Endometrial microvascular endothelial cells (primary cell): ENCODE results near the gene STK33. TPM values are rescaled to one million over a fixed set of nuclear protein-coding genes. Genes with fewer than 3 reads are reported as not detected.

Experiments
- in situ Hi-C: cut with HindIII; loops from 2 replicates; pipeline ENCODE4 v1.10.0; 2017; ENCODE audit warnings: low sequenced_read_pairs, low pct_unique_long_range_greater_than_20kb; ENCODE audit errors: inconsistent ontology term
- total RNA-seq: library from RNA; depleted of rRNA; stranded (reverse); fragments of >200 nt; gene quantifications from one replicate; pipeline ENCODE4 v1.2.3, GENCODE V29; 2015; ENCODE audit errors: inconsistent ontology term

Gene STK33
- total RNA-seq = 0.28 TPM

DNA sequence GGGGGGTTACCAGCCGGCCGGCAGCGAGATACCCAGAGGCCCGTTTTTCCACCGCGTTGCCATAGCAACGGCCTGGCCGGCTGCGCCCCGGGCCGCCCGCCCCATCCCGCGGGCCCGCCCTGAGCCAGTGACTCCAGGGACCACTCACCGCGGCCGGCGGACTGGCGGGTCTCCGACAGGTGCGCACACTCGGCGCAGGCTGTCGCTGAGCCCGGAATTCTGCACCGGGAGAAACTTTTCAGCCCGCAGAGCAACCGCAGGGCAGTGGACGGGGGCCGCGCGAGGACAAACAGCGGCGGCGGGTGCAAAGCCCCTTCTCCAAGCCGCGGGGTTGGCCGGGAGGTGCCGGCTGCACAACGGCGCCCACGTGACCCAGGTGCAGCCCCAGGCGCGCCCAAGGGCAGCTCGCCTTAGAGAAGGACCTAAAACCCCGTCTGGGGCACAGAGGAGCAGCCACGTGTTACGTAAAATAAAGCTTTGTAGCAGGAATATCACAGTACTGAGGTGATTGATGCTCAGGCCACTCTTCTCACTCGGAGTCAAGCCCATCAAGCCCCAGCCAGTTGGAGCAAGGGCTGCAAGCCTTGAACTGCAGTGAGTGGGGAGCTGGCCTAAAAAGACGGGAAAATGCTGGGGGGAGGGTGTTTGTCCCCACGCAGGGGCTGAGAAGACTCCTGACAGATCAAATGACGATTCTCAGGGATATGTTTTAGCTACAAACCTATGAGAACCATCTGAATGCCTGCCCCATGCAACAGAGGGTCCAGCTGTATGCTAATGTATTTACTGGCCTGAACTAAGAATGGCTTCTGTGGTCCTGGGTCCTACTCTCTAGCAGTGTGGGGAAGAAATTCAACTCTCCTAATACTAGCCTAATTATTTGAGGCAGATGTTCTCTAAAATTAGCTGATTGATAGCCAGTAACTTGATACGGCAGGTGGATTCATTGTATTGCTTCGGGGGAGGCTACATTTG is at the start of gene STK33:
STK33 (minus strand) TSS at position 294 of the 975 bp plus-strand sequence. CDS start 119,323 bp downstream, outside the sequence.
- in situ Hi-C loops = no loop called here

GRCh38 chr11:8642196-8642841 is 48.3 kb upstream of the STK33 start:
- in situ Hi-C loops = no loop called here

DNA sequence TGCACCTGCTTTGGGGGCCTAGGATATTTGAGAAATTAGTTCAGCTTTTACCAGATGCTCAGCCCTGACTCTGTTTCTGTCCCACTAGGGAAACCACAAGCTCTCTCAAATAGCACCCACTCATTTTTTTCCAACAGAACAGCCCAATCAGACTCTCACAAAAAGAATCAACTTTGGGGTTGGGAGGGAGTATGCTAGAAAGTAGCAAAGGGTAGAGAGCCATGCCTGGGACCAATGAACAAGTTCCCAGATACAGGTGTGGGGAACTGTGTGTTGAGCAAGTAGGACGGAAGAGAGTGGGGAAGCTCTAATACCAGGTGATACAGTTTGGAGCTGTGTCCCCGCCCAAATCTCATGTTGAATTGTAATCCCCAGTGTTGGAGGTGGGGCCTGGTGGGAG is 47.3 kb upstream of the STK33 start:
- in situ Hi-C loops = no loop called here

- in situ Hi-C loops = no loop called here
Measured at GRCh38 chr11:8640267-8640906, 46.4 kb upstream of the STK33 start.

- in situ Hi-C loops = no loop called here
Measured at GRCh38 chr11:8639655-8640054, 45.6 kb upstream of the STK33 start.

GRCh38 chr11:8638300-8638699 is 44.3 kb upstream of the STK33 start:
- in situ Hi-C loops = no loop called here

DNA sequence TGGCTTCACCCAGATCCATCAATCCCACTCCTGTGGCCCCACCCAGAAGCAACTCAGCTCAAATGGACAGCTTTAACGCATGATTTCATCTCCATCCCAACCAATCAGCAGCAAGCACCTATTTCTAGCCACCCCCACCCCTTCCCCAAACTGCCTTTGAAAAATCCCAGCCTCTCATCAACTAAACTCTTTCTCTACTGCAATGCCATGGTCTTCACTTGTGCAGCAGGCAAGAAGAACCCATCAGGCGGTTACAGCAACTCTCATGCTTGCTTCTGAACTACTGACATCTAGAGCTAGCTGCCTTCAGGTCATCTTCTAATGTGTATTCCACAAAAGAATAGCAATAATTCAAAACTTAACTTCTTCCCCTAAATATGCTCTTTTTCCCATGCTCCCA is 42.1 kb upstream of the STK33 start:
- in situ Hi-C loops = no loop called here

- in situ Hi-C loops = no loop called here
Measured at GRCh38 chr11:8634498-8634897, 40.5 kb upstream of the STK33 start.

- in situ Hi-C loops = no loop called here
Measured at GRCh38 chr11:8631395-8632118, 37.5 kb upstream of the STK33 start.

- in situ Hi-C loops = no loop called here
Measured at GRCh38 chr11:8624698-8625097, 30.7 kb upstream of the STK33 start.

DNA sequence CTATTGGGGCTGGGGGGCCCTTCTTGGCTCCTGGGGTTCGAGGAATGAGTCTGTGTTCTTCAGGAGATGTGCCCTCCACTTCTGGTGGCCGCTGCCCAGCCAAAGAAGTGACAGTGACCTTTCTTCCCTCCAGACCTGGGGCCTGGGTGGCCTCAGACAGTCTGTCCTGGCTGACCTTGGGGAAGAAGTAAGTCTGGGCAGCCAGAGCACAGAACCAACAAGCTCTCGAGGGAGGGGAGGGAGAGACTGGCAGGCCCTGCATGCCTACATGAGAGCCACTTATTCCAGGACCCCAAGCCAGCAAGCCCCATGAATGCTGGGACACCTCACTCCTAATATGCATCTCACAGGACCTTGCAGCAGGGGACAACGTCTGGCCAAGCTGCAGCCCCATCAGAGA is 27.1 kb upstream of the STK33 start:
- in situ Hi-C loops = no loop called here

DNA sequence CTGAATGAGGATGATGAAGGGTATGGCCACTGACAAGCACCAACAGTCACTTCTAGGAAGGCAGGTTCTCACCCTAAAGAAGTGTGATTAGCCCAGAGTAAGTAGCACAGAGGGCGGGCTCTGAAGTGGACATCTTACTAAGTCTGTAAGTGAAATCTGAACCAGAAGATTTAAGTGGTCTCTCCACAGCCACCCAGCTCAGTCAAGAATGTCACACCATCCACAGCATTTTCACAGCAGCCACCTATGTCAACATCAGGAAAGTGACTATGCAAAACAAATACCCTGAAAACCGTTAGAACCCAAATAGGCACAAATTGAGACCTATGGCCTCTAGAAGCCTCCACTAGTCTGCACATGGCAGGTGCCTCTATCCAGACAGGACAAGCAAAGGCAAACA is 23.0 kb upstream of the STK33 start:
- in situ Hi-C loops = no loop called here

GRCh38 chr11:8615291-8616032 is 21.4 kb upstream of the STK33 start:
- in situ Hi-C loops = no loop called here

DNA sequence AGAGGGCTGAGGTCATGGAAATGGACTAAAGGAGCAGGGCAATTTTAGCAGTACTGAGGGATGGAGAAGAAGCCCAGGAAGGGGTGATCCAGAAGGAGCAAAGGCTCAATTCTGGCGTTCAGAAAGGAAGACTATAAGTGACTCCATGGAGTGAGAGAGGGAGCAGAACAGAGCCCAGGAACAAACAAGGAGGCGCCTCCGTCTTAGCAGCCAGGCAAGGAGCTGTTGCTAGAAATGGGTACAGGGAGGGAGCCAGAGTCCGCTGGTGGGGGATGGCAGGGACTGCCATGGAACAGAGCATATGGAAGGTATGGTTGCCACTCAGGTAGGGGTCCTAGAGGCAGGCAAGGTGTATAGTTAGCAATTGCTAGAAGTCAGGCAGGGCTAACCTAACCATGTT is 20.5 kb upstream of the STK33 start:
- in situ Hi-C loops = no loop called here

DNA sequence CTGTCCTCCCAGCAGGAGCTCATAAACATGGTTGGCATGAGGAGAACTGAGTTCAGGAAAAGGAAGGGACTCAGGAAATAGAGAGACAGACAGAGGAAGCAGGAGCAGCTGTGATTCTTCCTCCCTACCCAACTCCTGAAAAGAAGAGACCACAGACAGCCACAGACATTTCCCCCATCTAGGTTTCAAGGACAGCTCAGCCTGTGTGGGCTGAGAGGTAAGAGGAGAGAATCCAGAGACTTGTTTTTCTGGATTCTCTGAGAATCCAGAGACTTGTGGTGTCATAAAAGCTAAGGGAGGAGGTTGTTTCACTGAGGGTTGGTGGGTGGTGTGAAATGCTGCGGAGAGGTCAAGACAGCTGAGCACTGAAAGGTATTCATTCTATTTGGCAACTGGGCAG is 19.0 kb upstream of the STK33 start:
- in situ Hi-C loops = no loop called here

DNA sequence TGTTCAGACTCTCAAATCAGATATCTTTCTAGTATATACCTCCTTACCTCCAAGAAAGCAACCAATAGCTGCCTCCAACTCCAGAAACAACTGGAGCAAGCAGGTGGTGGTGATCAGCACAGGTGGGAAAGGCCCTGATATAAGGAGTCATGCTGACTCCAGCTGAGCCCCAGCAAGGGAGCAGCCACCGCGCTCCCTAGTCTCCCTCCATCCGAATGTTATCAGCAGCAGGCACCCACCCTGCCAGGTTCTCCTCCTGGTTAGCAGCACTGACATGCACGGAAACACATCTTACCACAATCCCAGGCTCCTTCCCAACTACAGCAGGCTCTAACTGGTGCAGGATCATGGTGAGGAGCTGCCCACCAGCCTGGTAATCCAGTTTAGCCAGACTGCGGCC is 18.5 kb upstream of the STK33 start:
- in situ Hi-C loops = no loop called here

DNA sequence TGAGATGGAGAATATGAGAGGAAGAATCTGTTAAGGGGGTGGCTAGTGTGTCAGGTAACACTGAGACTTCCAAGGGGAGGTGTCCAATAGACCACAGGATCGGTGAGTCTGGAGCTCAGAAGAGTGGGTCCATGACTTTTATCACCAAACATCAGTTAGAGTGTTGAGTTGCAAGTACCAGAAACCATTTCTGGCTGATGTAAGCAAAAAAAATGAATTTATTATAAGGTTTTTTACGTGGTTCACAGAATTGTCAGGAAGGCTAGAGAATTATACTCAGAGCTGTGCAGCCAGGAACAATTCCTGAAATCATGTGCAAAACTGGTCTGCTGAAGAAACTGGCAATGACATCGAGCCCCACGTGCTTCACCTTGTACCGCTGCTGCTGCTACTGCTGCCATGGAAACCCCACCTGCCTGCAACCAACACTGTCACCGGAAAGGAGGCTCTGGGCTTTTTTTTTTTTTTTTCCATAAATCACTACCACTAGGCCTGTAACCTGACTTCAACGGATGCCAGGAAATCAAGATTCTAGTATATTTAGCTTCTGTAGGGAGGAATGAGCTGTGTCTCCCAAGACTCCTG is 16.6 kb upstream of the STK33 start:
- in situ Hi-C loops = no loop called here

GRCh38 chr11:8608652-8609051 is 14.6 kb upstream of the STK33 start:
- in situ Hi-C loops = no loop called here
